ENCODE measurements around the gene ATXN7L3. TPM values are rescaled to one million over a fixed set of nuclear protein-coding genes. Genes with fewer than 3 reads are reported as not detected.

Gene ATXN7L3
- total and polyA plus RNA-seq, 9 of the 15 experiments (the other 6 are each of a cell fraction or from before 2014, with no cell fraction given), result 0.62 to 66.1 (median 33.2) TPM

DNA sequence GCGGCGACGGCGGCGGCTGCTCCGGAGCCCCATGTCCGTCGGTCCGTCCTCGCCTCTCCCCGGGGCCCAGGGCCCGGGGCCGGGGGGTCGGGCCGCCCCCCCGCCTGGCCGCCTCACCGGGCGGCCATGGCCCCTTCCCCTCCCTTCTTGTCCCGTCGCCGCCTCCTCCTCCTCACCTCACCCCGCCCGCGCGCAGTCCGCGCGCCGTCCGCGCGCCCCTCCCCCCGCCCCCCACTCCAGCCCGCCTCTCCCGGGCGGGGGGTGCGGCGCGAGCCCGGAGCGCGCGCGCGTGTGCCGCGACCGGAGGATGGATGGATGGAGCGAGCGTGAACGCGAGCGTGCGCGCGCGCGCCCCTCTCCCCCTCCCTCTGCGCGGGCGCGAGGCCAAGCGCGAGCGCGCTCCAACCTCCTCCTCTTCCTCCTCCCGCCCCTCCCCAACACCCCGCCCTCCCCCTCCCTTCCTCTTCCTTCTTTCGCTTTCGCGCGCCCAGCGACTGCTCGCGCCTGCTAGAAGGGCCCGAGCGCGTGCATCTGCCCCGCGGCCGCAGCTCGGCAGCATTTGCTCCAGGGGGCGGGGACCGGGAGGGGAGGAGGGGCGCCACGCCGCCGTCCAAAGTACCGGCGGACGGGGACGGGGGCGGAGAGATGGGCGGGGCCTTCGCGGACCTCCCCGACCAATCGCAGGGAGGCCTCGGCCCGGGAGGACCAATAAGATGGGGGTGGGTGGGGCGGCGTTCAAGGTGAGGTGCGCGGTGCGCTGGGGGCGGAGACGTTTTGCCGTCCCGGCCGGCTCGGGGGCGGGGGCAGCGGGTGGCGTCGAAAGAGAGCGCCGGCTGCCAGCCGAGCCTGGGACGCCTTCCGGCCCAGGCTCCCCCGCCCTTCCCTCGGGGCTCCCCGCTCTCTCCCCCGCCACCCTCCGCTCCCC is at the start of gene ATXN7L3 (continued):
- TF ChIP-seq PRPF4 (IDR thresholded peaks at IDR 0.05; ENCODE audit: insufficient read depth, low read depth, low read length, poor library complexity, severe bottlenecking) (no peak), ZNF589 (CRISPR knock-in tag; IDR thresholded peaks at IDR 0.05; ENCODE audit: low read depth) (peak; percentile 66; the same call in 1 of the 2 replicates), TOE1 (IDR thresholded peaks at IDR 0.05; ENCODE audit: borderline replicate concordance) (no peak), TOE1 (CRISPR knock-in tag; IDR thresholded peaks at IDR 0.05; ENCODE audit: borderline replicate concordance, low read depth) (no peak), CHD4 (IDR thresholded peaks at IDR 0.05; ENCODE audit: insufficient read depth, insufficient replicate concordance, low read depth, low read length, poor library complexity, severe bottlenecking) (no peak), ZNF174 (CRISPR knock-in tag; IDR thresholded peaks at IDR 0.05) (no peak), DIDO1 (tag; IDR thresholded peaks at IDR 0.05; ENCODE audit: low read depth) (no peak), ZNF197 (CRISPR knock-in tag; IDR thresholded peaks at IDR 0.05; ENCODE audit: low read depth) (peak; percentile 94), ZNF785 (CRISPR knock-in tag; IDR thresholded peaks at IDR 0.05) (no peak), MEIS2 (IDR thresholded peaks at IDR 0.05; ENCODE audit: partially characterized antibody) (no peak), SMARCB1 (IDR thresholded peaks at IDR 0.05; ENCODE audit: insufficient read length, low read depth) (no peak), GTF2F1 (IDR thresholded peaks at IDR 0.05; ENCODE audit: low read depth, low read length) (no peak), NUFIP1 (IDR thresholded peaks at IDR 0.05; ENCODE audit: partially characterized antibody) (no peak), ZNF12 (CRISPR knock-in tag; IDR thresholded peaks at IDR 0.05) (no peak), RB1 (IDR thresholded peaks at IDR 0.05; ENCODE audit: low read depth) (no peak), ZNF175 (CRISPR knock-in tag; IDR thresholded peaks at IDR 0.05; ENCODE audit: low read depth) (peak; percentile 70; the same call in 1 of the 2 replicates), C11orf30 (IDR thresholded peaks at IDR 0.05; ENCODE audit: low read depth) (peak; percentile 59; the same call in 1 of the 2 replicates), SUPT5H (IDR thresholded peaks at IDR 0.05) (no peak), ZNF551 (CRISPR knock-in tag; IDR thresholded peaks at IDR 0.05) (no peak), NFE2 (IDR thresholded peaks at IDR 0.05; ENCODE audit: low read depth) (no peak), BHLHE40 (IDR thresholded peaks at IDR 0.05; ENCODE audit: low read length) (0 out of 2 replicates have a peak, but pooled peaks have one; percentile 9), SREBF1 (IDR thresholded peaks at IDR 0.05; ENCODE audit: borderline replicate concordance, low read depth, low read length) (no peak), MECOM (CRISPR knock-in tag; IDR thresholded peaks at IDR 0.05) (no peak), CTBP1 (IDR thresholded peaks at IDR 0.05; ENCODE audit: borderline replicate concordance) (peak; percentile 58; the same call in 1 of the 2 replicates), DPF2 (IDR thresholded peaks at IDR 0.05) (no peak)
- TF ChIP-seq, protein P1, sequence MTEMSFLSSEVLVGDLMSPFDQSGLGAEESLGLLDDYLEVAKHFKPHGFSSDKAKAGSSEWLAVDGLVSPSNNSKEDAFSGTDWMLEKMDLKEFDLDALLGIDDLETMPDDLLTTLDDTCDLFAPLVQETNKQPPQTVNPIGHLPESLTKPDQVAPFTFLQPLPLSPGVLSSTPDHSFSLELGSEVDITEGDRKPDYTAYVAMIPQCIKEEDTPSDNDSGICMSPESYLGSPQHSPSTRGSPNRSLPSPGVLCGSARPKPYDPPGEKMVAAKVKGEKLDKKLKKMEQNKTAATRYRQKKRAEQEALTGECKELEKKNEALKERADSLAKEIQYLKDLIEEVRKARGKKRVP (CRISPR knock-in tag; IDR thresholded peaks at IDR 0.05), result no peak
- TF ChIP-seq, protein P2, sequence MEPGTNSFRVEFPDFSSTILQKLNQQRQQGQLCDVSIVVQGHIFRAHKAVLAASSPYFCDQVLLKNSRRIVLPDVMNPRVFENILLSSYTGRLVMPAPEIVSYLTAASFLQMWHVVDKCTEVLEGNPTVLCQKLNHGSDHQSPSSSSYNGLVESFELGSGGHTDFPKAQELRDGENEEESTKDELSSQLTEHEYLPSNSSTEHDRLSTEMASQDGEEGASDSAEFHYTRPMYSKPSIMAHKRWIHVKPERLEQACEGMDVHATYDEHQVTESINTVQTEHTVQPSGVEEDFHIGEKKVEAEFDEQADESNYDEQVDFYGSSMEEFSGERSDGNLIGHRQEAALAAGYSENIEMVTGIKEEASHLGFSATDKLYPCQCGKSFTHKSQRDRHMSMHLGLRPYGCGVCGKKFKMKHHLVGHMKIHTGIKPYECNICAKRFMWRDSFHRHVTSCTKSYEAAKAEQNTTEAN (CRISPR knock-in tag; IDR thresholded peaks at IDR 0.05), result no peak

Data from K562 (cell line).